ENCODE results near the gene MYO7B. TPM values are rescaled to one million over a fixed set of nuclear protein-coding genes. Genes with fewer than 3 reads are reported as not detected.

Gene MYO7B
- total and polyA plus RNA-seq, 9 of the 15 experiments (the other 6 are each of a cell fraction or from before 2014, with no cell fraction given) = 0.08 TPM; not detected in 8

GRCh38 chr2:127651381-127651809 is 115.9 kb downstream of the MYO7B start:
- Histone ChIP-seq H2AFZ (ENCODE audit: low read depth, low read length) (no peak overlapping the region), H3K4me2 (ENCODE audit: insufficient read depth, low read length) (no peak overlapping the region), H3K36me3 (ENCODE audit: control insufficient read depth, insufficient read depth, low read length) (no peaks in the 10 kb centered on the region), H3K4me3 (no peak overlapping the region), H3K9me3 (replicated peaks; ENCODE audit: control insufficient read depth, insufficient read depth, low read depth, low read length) (no peaks in the 10 kb centered on the region), H3K27me3 (ENCODE audit: control insufficient read depth in 2 of 2, insufficient read depth in 2 of 2, low read length in 2 of 2) (peaks cover 48 to 83% of the 10 kb centered on the region in 2 experiments), H3K9me1 (ENCODE audit: control insufficient read depth, insufficient read depth, low read length) (no peaks in the 10 kb centered on the region), H3K9ac (ENCODE audit: insufficient read depth in 1 of 2, low read depth in 2 of 2, low read length in 2 of 2) (no peak overlapping the region), H3K27ac (ENCODE audit: extremely low read depth, low read depth, low read length) (no peak overlapping the region), H3K79me2 (ENCODE audit: control insufficient read depth, insufficient read depth, low read length) (no peaks in the 10 kb centered on the region), H3K4me1 (replicated peaks in 1 of 2; ENCODE audit: control insufficient read depth in 2 of 2, insufficient read depth in 2 of 2, low read length in 2 of 2) (peaks cover 0 to 36% of the 10 kb centered on the region in 2 experiments; a peak in 2 of 5 replicates), H4K20me1 (replicated peaks; ENCODE audit: control insufficient read depth, insufficient read depth, low read length) (peaks cover 13% of the 10 kb centered on the region; the same call in 1 of the 2 replicates)
- intact Hi-C loops (cut with micrococcal nuclease) (no loop called here), in situ Hi-C loops (cut with MboI) (no loop called here)
- no TSS peak for BruUV-seq (replicated peaks)
- CTCF ChIA-PET (ENCODE audit: low intra/inter-chr PET ratio) = no interaction called here
- POLR2A ChIA-PET = no interaction called here
- FAIRE-seq = no peak
- no peak for ATAC-seq
- no peak for TF ChIP-seq DEAF1 (CRISPR knock-in tag; IDR thresholded peaks at IDR 0.05)
- WGBS (ENCODE audit: insufficient coverage, low coverage, missing lambda C conversion rate) = 20% methylated on average over 28 of the region's 29 CpGs
- DNase-seq (ENCODE audit: extremely low read depth in 1 of 4, low spot score in 3 of 4) = no peak

DNA sequence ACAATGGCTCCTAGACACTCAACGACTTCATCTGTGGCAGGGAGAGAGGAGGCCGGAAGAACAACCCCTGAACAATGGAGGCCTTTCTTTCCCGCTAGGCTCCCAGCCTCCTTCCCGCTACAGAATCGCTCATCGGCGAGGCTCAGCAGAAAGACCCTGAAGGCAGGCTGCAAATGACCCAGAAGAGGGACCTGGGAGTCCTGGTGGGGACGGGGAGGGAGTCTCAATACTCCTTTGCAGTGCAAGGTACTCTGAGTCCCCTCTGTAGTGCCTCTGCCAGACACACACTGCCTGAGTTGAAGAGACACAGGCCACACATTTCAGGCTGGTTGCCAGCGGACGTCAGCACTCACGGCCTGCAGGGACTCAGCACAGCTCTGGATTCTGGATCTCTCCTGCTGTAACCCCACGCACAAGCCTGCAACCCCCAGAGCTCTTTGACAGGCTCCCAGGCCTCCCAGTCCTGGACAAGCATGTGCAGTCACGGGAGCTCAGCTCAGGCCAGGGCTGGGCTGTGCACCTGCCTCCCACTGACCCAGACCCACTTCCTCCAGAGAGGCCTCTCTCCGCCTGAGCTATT is 116.6 kb downstream of the MYO7B start:
- in situ Hi-C loops (cut with MboI) = no loop called here
- 11% methylated on average over 14 of the region's 14 CpGs for WGBS (ENCODE audit: insufficient coverage, low coverage, missing lambda C conversion rate)
- peak overlapping the region in 1 of 2 experiments; percentile 41; a peak in 1 of 4 replicates for H3K9ac ChIP-seq (ENCODE audit: insufficient read depth in 1 of 2, low read depth in 2 of 2, low read length in 2 of 2)
- intact Hi-C loops (cut with micrococcal nuclease) = no loop called here
- H3K79me2 ChIP-seq (ENCODE audit: control insufficient read depth, insufficient read depth, low read length) = no peaks in the 10 kb centered on the region
- CTCF ChIA-PET (ENCODE audit: low intra/inter-chr PET ratio) = no interaction called here
- no peaks in the 10 kb centered on the region for H3K36me3 ChIP-seq (ENCODE audit: control insufficient read depth, insufficient read depth, low read length)
- peaks cover 0 to 32% of the 10 kb centered on the region in 2 experiments; a peak in 1 of 5 replicates for H3K4me1 ChIP-seq (replicated peaks in 1 of 2; ENCODE audit: control insufficient read depth in 2 of 2, insufficient read depth in 2 of 2, low read length in 2 of 2)
- H3K27ac ChIP-seq (ENCODE audit: extremely low read depth, low read depth, low read length) = no peak overlapping the region
- DNase-seq (ENCODE audit: extremely low read depth in 1 of 4, low spot score in 3 of 4) (no peak), FAIRE-seq (no peak), ATAC-seq (peak; percentile 16; the same call in 2 of the 3 replicates)
- H2AFZ ChIP-seq (ENCODE audit: low read depth, low read length) = 0 out of 2 replicates have a peak overlapping the region, but pooled peaks have one; percentile 9
- no peak overlapping the region for H3K4me2 ChIP-seq (ENCODE audit: insufficient read depth, low read length)
- H3K4me3 ChIP-seq = no peak overlapping the region
- BruUV-seq (replicated peaks) = no TSS peak
- POLR2A ChIA-PET = interaction anchor here (1.2 kb wide), 1 partner anchor 126 kb away, joined by 3 read pairs; the partner anchor contains the start of gene IWS1
- H3K9me3 ChIP-seq (replicated peaks; ENCODE audit: control insufficient read depth, insufficient read depth, low read depth, low read length) = no peaks in the 10 kb centered on the region
- peaks cover 13% of the 10 kb centered on the region; the same call in 1 of the 2 replicates for H4K20me1 ChIP-seq (replicated peaks; ENCODE audit: control insufficient read depth, insufficient read depth, low read length)
- no peaks in the 10 kb centered on the region for H3K9me1 ChIP-seq (ENCODE audit: control insufficient read depth, insufficient read depth, low read length)
- H3K27me3 ChIP-seq (ENCODE audit: control insufficient read depth in 2 of 2, insufficient read depth in 2 of 2, low read length in 2 of 2) = peaks cover 51 to 83% of the 10 kb centered on the region in 2 experiments
- no peak for TF ChIP-seq RREB1 (CRISPR knock-in tag; IDR thresholded peaks at IDR 0.05)
- TF ChIP-seq BCOR (IDR thresholded peaks at IDR 0.05) = no peak
- no peak for TF ChIP-seq SNIP1 (IDR thresholded peaks at IDR 0.05; ENCODE audit: low read depth)
- TF ChIP-seq THRAP3 (IDR thresholded peaks at IDR 0.05; ENCODE audit: borderline replicate concordance) = no peak

Measured in K562 (cell line).